A673 (cell line): ENCODE results near the gene SELENOT.

Source experiments
- CTCF ChIP-seq: fragments of 300-800, 200-600 bp; sonication (generic); conservative IDR thresholded peaks from 2 replicates; pipeline ENCODE4 v1.5.1; 2017; ENCODE audit warnings: low read depth, mild to moderate bottlenecking, antibody characterized with exemption, low read length, moderate library complexity, mixed read lengths
- EZH2 ChIP-seq: fragments of 200-600 bp; sonication (generic); IDR thresholded peaks from 2 replicates; pipeline ENCODE4 v1.6.1; 2017; ENCODE audit warnings: borderline replicate concordance, low read depth, mild to moderate bottlenecking, mixed read lengths, antibody characterized with exemption, low read length; ENCODE audit not compliant: poor library complexity, severe bottlenecking

DNA sequence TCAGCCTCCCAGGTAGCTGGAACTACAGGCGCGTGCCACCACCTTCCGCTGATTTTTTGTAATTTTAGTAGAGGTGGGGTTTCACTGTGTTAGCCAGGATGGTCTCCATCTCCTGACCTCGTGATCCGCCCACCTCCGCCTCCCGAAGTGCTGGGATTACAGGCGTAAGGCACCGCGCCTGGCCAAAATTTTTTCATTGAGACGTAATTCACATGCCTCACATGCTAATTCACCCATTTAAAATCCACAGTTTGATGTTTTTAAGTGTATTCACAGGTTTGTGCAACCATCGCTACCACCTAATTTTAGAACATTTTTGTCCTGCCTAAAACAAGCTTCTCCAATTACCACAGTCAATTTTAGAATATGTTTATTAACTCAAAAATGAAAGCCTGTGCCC lies 37.1 kb downstream of the SELENOT start:
- TF ChIP-seq CTCF (no peak), EZH2 (no peak)
